NCI-H1436 treated with DMSO at 0.1 percent for 48 hours (cell line): ENCODE results near the gene DPCD.

Experiments
- DNase-seq: peaks from one replicate; lab custom pipeline; 2025; lab: John Stamatoyannopoulos, UW

DPCD gene

GRCh38 chr10:101587725-101588653 is at the start of gene DPCD, which contains the start of gene POLL:
Gene DPCD (plus strand): TSS chr10:101588321. CDS start chr10:101588337, 16 bp downstream.
Gene POLL (minus strand): TSS chr10:101588257. CDS start chr10:101587360, 897 bp downstream.
- DNase-seq = peak; percentile 39

- no peak for DNase-seq
These were observed 49.7 kb upstream of the DPCD start for GRCh38 chr10:101538446-101538845.

GRCh38 chr10:101545898-101546297 is 42.2 kb upstream of the DPCD start:
- DNase-seq = no peak

- DNase-seq = no peak
These were observed 37.2 kb upstream of the DPCD start for GRCh38 chr10:101550965-101551364.

- DNase-seq = no peak
These were observed 35.7 kb upstream of the DPCD start for GRCh38 chr10:101552442-101552841.

- DNase-seq = no peak
These were observed 30.6 kb upstream of the DPCD start for GRCh38 chr10:101557541-101557940.

- no peak for DNase-seq
These were observed 29.9 kb upstream of the DPCD start for GRCh38 chr10:101558204-101558603.

- DNase-seq = no peak
These were observed 29.2 kb upstream of the DPCD start for GRCh38 chr10:101558671-101559595.

- no peak for DNase-seq
These were observed 28.4 kb upstream of the DPCD start for GRCh38 chr10:101559596-101560297.

- DNase-seq = no peak
These were observed 27.6 kb upstream of the DPCD start for GRCh38 chr10:101560298-101561067.

GRCh38 chr10:101561068-101561915 is 26.8 kb upstream of the DPCD start:
- DNase-seq = no peak

- DNase-seq = no peak
These were observed 25.9 kb upstream of the DPCD start for GRCh38 chr10:101562231-101562630.

- no peak for DNase-seq
These were observed 25.1 kb upstream of the DPCD start for GRCh38 chr10:101563007-101563406.

- no peak for DNase-seq
These were observed 24.6 kb upstream of the DPCD start for GRCh38 chr10:101563497-101564040.

- no peak for DNase-seq
These were observed 23.6 kb upstream of the DPCD start for GRCh38 chr10:101564490-101564991.

GRCh38 chr10:101565370-101565900 is 22.7 kb upstream of the DPCD start:
- DNase-seq = no peak

GRCh38 chr10:101565936-101566332 is 22.2 kb upstream of the DPCD start:
- no peak for DNase-seq

GRCh38 chr10:101566333-101567164 is 21.6 kb upstream of the DPCD start:
- DNase-seq = peak; percentile 11
